DMS114 treated with DMSO at 0.1 percent for 48 hours (cell line): ENCODE data around the gene TBC1D9B.

ENCODE experiments used
- DNase-seq: peaks from one replicate; lab custom pipeline; 2025; ENCODE audit not compliant: unreplicated experiment; lab: John Stamatoyannopoulos, UW

Gene TBC1D9B

GRCh38 chr5:179821298-179822058 is 86.2 kb downstream of the TBC1D9B start:
- DNase-seq = peak; percentile 69

- no peak for DNase-seq
These were observed 87.0 kb downstream of the TBC1D9B start, which contains the start of gene SQSTM1 for GRCh38 chr5:179820483-179821297. Gene SQSTM1, plus strand, starts transcription at chr5:179820905. Its CDS starts 32 bp downstream, at chr5:179820937.

DNA sequence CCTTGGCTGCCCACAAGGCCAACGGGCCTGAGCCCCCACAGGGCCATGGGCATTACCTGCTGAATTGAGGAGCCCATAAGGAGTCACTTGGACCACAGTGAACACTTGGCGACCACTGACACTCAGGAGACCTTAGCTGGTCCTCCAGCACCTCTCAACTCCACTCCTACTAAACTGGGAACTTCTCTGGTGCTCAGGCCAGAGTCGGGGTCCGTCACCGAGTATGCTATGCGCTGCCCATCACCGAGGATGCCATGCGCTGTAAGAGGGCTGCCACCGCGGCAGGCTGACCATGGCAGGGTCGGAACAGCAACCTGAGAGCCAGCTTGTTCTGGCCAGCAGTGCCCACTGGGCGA is 87.6 kb downstream of the TBC1D9B start:
- DNase-seq = no peak

GRCh38 chr5:179819296-179820126 is 88.2 kb downstream of the TBC1D9B start:
- DNase-seq = no peak

GRCh38 chr5:179818746-179819295 is 88.9 kb downstream of the TBC1D9B start:
- DNase-seq = no peak

GRCh38 chr5:179817890-179818745 is 89.6 kb downstream of the TBC1D9B start:
- no peak for DNase-seq

DNA sequence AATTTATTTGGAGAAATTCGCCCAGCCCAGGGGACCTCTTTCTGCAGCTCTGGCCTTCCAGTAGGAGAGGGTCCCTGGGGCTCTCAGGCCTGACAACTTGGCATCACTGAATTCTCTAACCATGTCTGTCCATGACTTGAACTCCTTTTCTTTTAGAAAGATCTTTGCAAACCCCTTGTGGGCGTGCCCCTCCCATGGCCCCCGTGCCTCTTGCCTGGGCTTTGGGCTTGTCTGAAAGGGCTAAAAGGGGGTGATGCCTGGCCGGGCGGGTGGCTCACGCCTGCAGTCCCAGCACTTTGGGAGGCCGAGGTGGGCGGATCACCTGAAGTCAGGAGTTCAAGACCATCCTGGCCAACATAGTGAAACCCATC is 90.2 kb downstream of the TBC1D9B start:
- DNase-seq = no peak

DNA sequence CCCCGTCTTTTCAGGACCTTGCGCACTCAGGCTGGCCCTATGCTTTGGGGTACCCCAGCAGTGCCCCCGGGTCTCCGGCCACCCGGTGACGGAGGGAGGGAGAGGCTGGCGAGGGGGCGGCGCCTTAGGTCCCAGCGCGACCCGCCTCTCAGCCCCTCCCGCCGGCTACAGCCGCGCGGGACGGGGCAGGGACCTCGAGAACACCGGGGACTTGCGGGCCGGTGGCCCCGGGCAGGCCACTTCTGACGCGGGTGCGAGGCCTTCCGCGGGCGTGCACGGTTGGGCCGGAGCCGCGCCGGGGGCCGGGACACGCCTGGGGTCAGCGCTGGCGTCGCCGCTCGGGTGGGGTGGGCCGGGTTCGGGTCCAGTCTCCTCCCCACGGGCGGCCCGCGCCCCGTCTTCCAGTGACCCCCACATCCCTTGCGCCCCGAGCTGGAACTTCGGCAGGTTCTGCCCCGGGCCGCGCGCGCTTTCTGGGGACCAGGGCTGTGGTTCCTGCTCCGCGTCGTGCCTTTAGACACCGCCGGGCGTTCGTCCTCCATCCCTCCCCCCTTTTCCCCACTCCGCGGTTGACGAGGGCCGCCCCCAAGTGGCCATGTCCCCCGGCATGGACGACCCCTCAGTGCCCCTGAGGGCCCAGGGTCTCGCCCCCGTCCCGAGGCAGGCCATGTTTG is 90.8 kb downstream of the TBC1D9B start:
- DNase-seq = no peak

GRCh38 chr5:179816401-179816795 is 91.3 kb downstream of the TBC1D9B start:
- DNase-seq = no peak

- no peak for DNase-seq
These were observed 92.0 kb downstream of the TBC1D9B start for GRCh38 chr5:179815491-179816249.

DNA sequence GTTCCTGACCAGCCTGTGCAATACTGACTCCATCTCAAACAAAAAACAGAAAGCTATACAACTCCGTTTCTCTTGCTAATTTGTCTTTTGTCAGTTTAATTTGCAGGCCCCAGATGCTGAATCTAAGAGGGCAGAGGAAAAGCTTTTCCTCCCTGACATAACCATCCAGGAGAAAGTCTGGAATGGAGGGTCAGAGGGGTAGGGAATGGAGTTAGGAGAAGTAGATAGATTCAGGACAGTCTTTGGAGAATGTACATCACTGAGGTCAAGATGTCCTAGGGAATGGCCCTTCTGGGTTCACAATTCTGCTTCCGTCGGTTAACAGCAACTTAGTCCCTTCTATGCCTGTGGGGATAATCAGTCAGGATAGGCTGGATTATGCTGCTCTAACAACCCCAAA is 93.6 kb downstream of the TBC1D9B start:
- DNase-seq = no peak

DNA sequence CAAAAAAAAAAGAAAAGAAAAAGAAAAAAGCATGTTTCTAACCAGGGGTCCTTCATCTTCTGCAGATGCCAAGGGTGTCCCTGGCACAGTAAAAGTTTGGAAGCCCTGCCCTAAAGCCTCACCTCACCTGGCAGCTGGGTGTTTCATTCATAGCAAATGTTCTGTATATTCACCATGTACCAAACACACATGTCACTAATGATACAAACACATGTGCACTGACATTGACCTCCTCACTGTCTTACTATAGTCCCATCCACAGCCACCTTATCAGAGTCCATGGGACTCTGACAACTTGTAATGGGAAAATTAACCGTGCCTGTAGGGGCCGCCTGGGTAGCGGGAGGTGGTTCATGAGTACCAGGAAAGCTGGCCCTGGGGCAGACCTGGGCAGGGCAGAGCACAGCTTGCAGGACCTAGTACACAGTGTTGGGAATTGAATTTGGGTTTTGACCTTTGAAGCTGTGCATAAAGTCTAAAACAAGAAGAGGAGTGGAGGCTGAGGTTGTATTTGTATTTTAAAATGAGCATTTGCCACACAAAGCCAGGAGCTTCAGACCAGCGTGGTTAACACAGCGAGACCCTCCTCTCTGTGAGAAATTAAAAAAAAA is 94.6 kb downstream of the TBC1D9B start:
- DNase-seq = no peak

- no peak for DNase-seq
These were observed 95.4 kb downstream of the TBC1D9B start for GRCh38 chr5:179812135-179812825.
